B cell (primary cell): ENCODE results near the gene OLFML1. TPM values are rescaled to one million over a fixed set of nuclear protein-coding genes. Genes with fewer than 3 reads are reported as not detected.

Source experiments
- ATAC-seq: fragments of 200-7000 bp; cut with Tn5 transposase; one replicate; pipeline ENCODE4 v1.10.0; 2021; ENCODE audit warnings: low read depth, mild to moderate bottlenecking, moderate number of reproducible peaks, moderate library complexity
- CTCF ChIA-PET: fragments of 350-600 bp; sonication (Branson Sonifier 250); formaldehyde crosslinking; loops from one replicate; lab custom pipeline; 2021; ENCODE audit warnings: antibody characterized with exemption, inconsistent platforms; lab: Charles Lee
- POLR2A ChIA-PET: fragments of 350-600 bp; sonication (Branson Sonifier 250); formaldehyde crosslinking; loops from one replicate; lab custom pipeline; 2021; ENCODE audit warnings: antibody characterized with exemption; lab: Charles Lee
- DNase-seq: peaks from one replicate; pipeline ENCODE4 v3.0.0; 2013
- H2AFZ ChIP-seq: 2 replicates; pipeline ENCODE4 v1.6.1; 2012; ENCODE audit warnings: mild to moderate bottlenecking, low read depth, low read length; ENCODE audit not compliant: insufficient read depth, poor library complexity, severe bottlenecking
- H3K27ac ChIP-seq, 2 donors: 1 replicate in 1 of 2; 2 replicates in 1 of 2; pipeline ENCODE4 v1.5.1; 2012 to 2013; ENCODE audit warnings: low read length in 2 of 2, mild to moderate bottlenecking in 2 of 2, moderate library complexity in 1 of 2
- H3K27me3 ChIP-seq, 4 experiments: fragments of 200-600 bp in 1 of 4; sonication (generic) in 1 of 4; replicated peaks in 1 of 4; 1 replicate in 2 of 4; 2 replicates in 2 of 4; pipeline versions ENCODE4 v1.6.1 to v1.7.0; 2013 to 2016; ENCODE audit warnings: low read length in 3 of 4, mild to moderate bottlenecking in 2 of 4, mixed read lengths in 1 of 4, moderate library complexity in 1 of 4; ENCODE audit not compliant: insufficient read depth in 4 of 4, control insufficient read depth in 3 of 4; ENCODE audit errors: control extremely low read depth in 1 of 4
- H3K36me3 ChIP-seq, 2 experiments: replicated peaks in 1 of 2; 1 replicate in 1 of 2; 2 replicates in 1 of 2; pipeline versions ENCODE4 v1.6.1 to v1.7.1; 2013; ENCODE audit warnings: low read length in 1 of 2; ENCODE audit not compliant: insufficient read depth in 2 of 2, control insufficient read depth in 1 of 2; ENCODE audit errors: control extremely low read depth in 1 of 2, extremely low read depth in 1 of 2
- H3K4me1 ChIP-seq, 2 donors: fragments of 200-600 bp in 1 of 2; sonication (generic) in 1 of 2; 1 replicate in 1 of 2; 2 replicates in 1 of 2; pipeline versions ENCODE4 v1.5.1 to v1.6.1; 2013 to 2017; ENCODE audit warnings: low read length in 2 of 2; ENCODE audit not compliant: control insufficient read depth in 2 of 2, insufficient read depth in 2 of 2
- H3K4me2 ChIP-seq: replicated peaks from 2 replicates; pipeline ENCODE3; 2012; ENCODE audit warnings: mild to moderate bottlenecking, low read depth, low read length; ENCODE audit not compliant: poor library complexity, severe bottlenecking
- H3K4me3 ChIP-seq, 5 experiments: fragments of 200-600 bp in 1 of 5; sonication (generic) in 1 of 5; 1 replicate in 3 of 5; 2 replicates in 2 of 5; pipeline versions ENCODE4 v1.5.1 to v1.7.0; 2011 to 2016; ENCODE audit warnings: low read length in 4 of 5, mild to moderate bottlenecking in 4 of 5, low read depth in 2 of 5, control low read depth in 1 of 5, moderate library complexity in 1 of 5; ENCODE audit not compliant: insufficient read depth in 1 of 5; ENCODE audit errors: control extremely low read depth in 1 of 5, extremely low read depth in 1 of 5
- H3K79me2 ChIP-seq: fragments of 200-600 bp; sonication (generic); one replicate; pipeline ENCODE4 v1.6.0; 2016; ENCODE audit warnings: low read length; ENCODE audit not compliant: control insufficient read depth, insufficient read depth
- H3K9ac ChIP-seq: fragments of 200-600 bp; sonication (generic); 2 replicates; pipeline ENCODE4 v1.6.1; 2017; ENCODE audit warnings: mild to moderate bottlenecking, low read length, moderate library complexity
- H3K9me3 ChIP-seq, 3 donors: one replicate each; pipeline versions ENCODE4 v1.6.1 to v1.7.1; 2013; ENCODE audit warnings: low read length in 2 of 3; ENCODE audit not compliant: control insufficient read depth in 2 of 3, insufficient read depth in 1 of 3; ENCODE audit errors: control extremely low read depth in 1 of 3
- H4K20me1 ChIP-seq: 2 replicates; pipeline ENCODE4 v1.6.0; 2012; ENCODE audit warnings: mild to moderate bottlenecking, low read length; ENCODE audit not compliant: insufficient read depth, control insufficient read depth, poor library complexity, severe bottlenecking
- H3K27ac Mint-ChIP-seq: one replicate; pipeline ENCODE4 v1.8.0; 2021; ENCODE audit warnings: mixed read lengths
- H3K27me3 Mint-ChIP-seq: one replicate; pipeline ENCODE4 v1.8.0; 2021; ENCODE audit warnings: mixed read lengths
- H3K4me1 Mint-ChIP-seq: one replicate; pipeline ENCODE4 v1.8.0; 2021; ENCODE audit warnings: mixed read lengths
- H3K4me3 Mint-ChIP-seq: one replicate; pipeline ENCODE4 v1.8.0; 2021; ENCODE audit warnings: mixed read lengths
- H3K9me3 Mint-ChIP-seq: one replicate; pipeline ENCODE4 v1.8.0; 2022; ENCODE audit warnings: mixed read lengths; ENCODE audit not compliant: insufficient read depth
- CTCF ChIP-seq: fragments of 200-600 bp; IDR thresholded peaks from one replicate; pipeline ENCODE4 v1.8.0; 2022; ENCODE audit warnings: antibody characterized with exemption, mild to moderate bottlenecking
- EZH2 ChIP-seq: IDR thresholded peaks from 2 replicates; pipeline ENCODE4 v1.6.1; 2012; ENCODE audit warnings: borderline replicate concordance, low read depth, mild to moderate bottlenecking, moderate library complexity, low read length; ENCODE audit not compliant: insufficient read depth, poor library complexity, severe bottlenecking
- WGBS: methylation state at CpG from one replicate; pipeline ENCODE4 v1.1.5; 2013; ENCODE audit warnings: missing lambda C conversion rate; ENCODE audit not compliant: insufficient coverage; 5-methylcytosine and 5-hydroxymethylcytosine counted together
- intact Hi-C: fragments of 100-400 bp; cut with micrococcal nuclease; formaldehyde crosslinking; loops from one replicate; pipeline ENCODE4 v1.10.0; 2022
- polyA plus RNA-seq: library from polyadenylated mRNA; depleted of rRNA; stranded (reverse); fragments of >200 nt; gene quantifications from 2 replicates; pipeline ENCODE4 v1.2.3, GENCODE V29; 2012
- total RNA-seq, 2 donors: library from RNA; stranded (reverse); fragments of 120-200 nt in 1 of 2; gene quantifications; 1 replicate in 1 of 2; 2 replicates in 1 of 2; pipeline versions ENCODE4 v1.2.3 to v1.2.4, GENCODE V29; 2013 to 2022

The OLFML1 gene
- total and polyA plus RNA-seq, 2 donors (not counting 1 experiment from before 2014, with no cell fraction given) = not detected

GRCh38 chr11:7514099-7514591, 28.8 kb downstream of the OLFML1 start:
- H3K79me2 ChIP-seq = peaks cover 80% of the 10 kb centered on the region
- 1% methylated on average over 31 of the region's 31 CpGs for WGBS
- no peak for TF ChIP-seq CTCF
- no peak for TF ChIP-seq EZH2

GRCh38 chr11:7515447-7515886, 30.2 kb downstream of the OLFML1 start:
- 93% methylated on average over 1 of the region's 1 CpG for WGBS
- Mint-ChIP-seq H3K9me3 (no peaks in the 10 kb centered on the region), H3K4me3 (peak overlapping the region; percentile 97), H3K27ac (no peak overlapping the region), H3K4me1 (peaks cover 32% of the 10 kb centered on the region), H3K27me3 (no peaks in the 10 kb centered on the region)
- no peak overlapping the region for H3K4me3 ChIP-seq
- H3K9me3 ChIP-seq = no peaks in the 10 kb centered on the region
- CTCF ChIA-PET = interaction anchor here (0.8 to 3.4 kb wide), 6 partner anchors 18 to 150 kb away, joined by 3 to 20 read pairs (median 4); no protein-coding TSS in a partner anchor
- H3K4me1 ChIP-seq = peaks cover 60 to 87% of the 10 kb centered on the region in 2 donors
- intact Hi-C loops = no loop called here
- no peaks in the 10 kb centered on the region for H3K36me3 ChIP-seq
- ATAC-seq (no peak), DNase-seq (no peak)
- POLR2A ChIA-PET = no interaction called here
- peak overlapping the region; percentile 96 for H3K4me2 ChIP-seq
- H4K20me1 ChIP-seq = no peaks in the 10 kb centered on the region
- peaks cover 70% of the 10 kb centered on the region for H3K79me2 ChIP-seq
- no peak overlapping the region for H3K9ac ChIP-seq
- TF ChIP-seq CTCF (no peak), EZH2 (no peak)
- H3K27me3 ChIP-seq = no peaks in the 10 kb centered on the region
- no peak overlapping the region for H2AFZ ChIP-seq
- H3K27ac ChIP-seq = peak overlapping the region; percentile 27 to 39

More at GRCh38 chr11:7514099-7514591, 28.8 kb downstream of the OLFML1 start:
- Histone ChIP-seq H3K9ac (peak overlapping the region; percentile 100), H3K4me3 (peak overlapping the region; percentile 2 to 100 (median 97)), H4K20me1 (no peaks in the 10 kb centered on the region), H3K4me1 (peaks cover 54 to 77% of the 10 kb centered on the region in 2 donors), H3K36me3 (no peaks in the 10 kb centered on the region), H2AFZ (peak overlapping the region; percentile 89), H3K9me3 (no peaks in the 10 kb centered on the region), H3K27me3 (no peaks in the 10 kb centered on the region), H3K4me2 (peak overlapping the region; percentile 96), H3K27ac (peak overlapping the region; percentile 100)
- no peaks in the 10 kb centered on the region for H3K9me3 Mint-ChIP-seq
- peaks cover 39% of the 10 kb centered on the region for H3K4me1 Mint-ChIP-seq
- ChIA-PET CTCF (interaction anchor here (0.9 to 4.5 kb wide), 12 partner anchors 7 to 161 kb away, joined by 3 to 36 read pairs (median 12); no protein-coding TSS in a partner anchor), POLR2A (interaction anchor here (0.6 kb wide), 2 partner anchors 18 to 44 kb away, joined by 3 to 4 read pairs; no protein-coding TSS in a partner anchor)
- H3K4me3 Mint-ChIP-seq = peak overlapping the region; percentile 97
- DNase-seq (no peak), ATAC-seq (no peak)
- intact Hi-C loops = loop anchor here (5.0 kb wide), 1 partner anchor 473 kb away; the partner anchor contains the start of gene EIF3F
- H3K27me3 Mint-ChIP-seq = no peaks in the 10 kb centered on the region
- peak overlapping the region; percentile 99 for H3K27ac Mint-ChIP-seq
